WTC11 (cell line): ENCODE measurements around the gene MYPN. TPM values are rescaled to one million over a fixed set of nuclear protein-coding genes. Genes with fewer than 3 reads are reported as not detected.

Experiments
- ATAC-seq: fragments of 200-7000 bp; cut with Tn5 transposase; 2 replicates; pipeline ENCODE4 v1.10.0; 2021; ENCODE audit warnings: mild to moderate bottlenecking, moderate library complexity
- CTCF ChIA-PET: fragments of 300-600 bp; sonication (Branson Sonifier 250); formaldehyde crosslinking; loops from one replicate; lab custom pipeline; 2021; ENCODE audit warnings: antibody characterized with exemption; lab: Charles Lee
- POLR2A ChIA-PET: fragments of 350-600 bp; sonication (Branson Sonifier 250); formaldehyde crosslinking; loops from one replicate; lab custom pipeline; 2021; ENCODE audit warnings: antibody characterized with exemption; lab: Charles Lee
- DNase-seq: peaks from one replicate; pipeline ENCODE4 v3.0.0; 2021; ENCODE audit warnings: low spot score
- H3K27ac Mint-ChIP-seq: 2 replicates; pipeline ENCODE4 v1.8.0; 2021; ENCODE audit warnings: mixed read lengths
- H3K27me3 Mint-ChIP-seq: 2 replicates; pipeline ENCODE4 v1.8.0; 2021; ENCODE audit warnings: low read depth, mild to moderate bottlenecking, moderate library complexity, mixed read lengths
- H3K36me3 Mint-ChIP-seq: 2 replicates; pipeline ENCODE4 v1.8.0; 2021; ENCODE audit warnings: mixed read lengths
- H3K4me1 Mint-ChIP-seq: 2 replicates; pipeline ENCODE4 v1.8.0; 2022; ENCODE audit warnings: mixed read lengths
- H3K4me3 Mint-ChIP-seq: 2 replicates; pipeline ENCODE4 v1.8.0; 2021; ENCODE audit warnings: mild to moderate bottlenecking, moderate library complexity, mixed read lengths
- H3K9me3 Mint-ChIP-seq: 2 replicates; pipeline ENCODE4 v1.8.0; 2021; ENCODE audit warnings: mixed read lengths
- FOXK1 ChIP-seq: sonication (generic); formaldehyde crosslinking; IDR thresholded peaks from 2 replicates; pipeline ENCODE4 v1.8.0; 2022; ENCODE audit warnings: mild to moderate bottlenecking, moderate library complexity, missing genetic modification reagents
- GTF2I ChIP-seq: fragments of 250-450 bp; sonication (Bioruptor Pico); conservative IDR thresholded peaks from 2 replicates; pipeline ENCODE4 v1.4.0; 2021; ENCODE audit warnings: mild to moderate bottlenecking
- MXD4 ChIP-seq: fragments of 250-450 bp; sonication (Bioruptor Pico); IDR thresholded peaks from 2 replicates; pipeline ENCODE4 v1.8.0; 2021; ENCODE audit warnings: mild to moderate bottlenecking, moderate library complexity, borderline replicate concordance
- RORB ChIP-seq: fragments of 250-450 bp; sonication (Bioruptor Pico); IDR thresholded peaks from 2 replicates; pipeline ENCODE4 v1.9.0; 2021; ENCODE audit warnings: mild to moderate bottlenecking
- TCF7 ChIP-seq: sonication (generic); formaldehyde crosslinking; IDR thresholded peaks from 2 replicates; pipeline ENCODE4 v1.8.0; 2022; ENCODE audit warnings: mild to moderate bottlenecking, low read depth, missing genetic modification reagents, moderate library complexity
- TEAD1 ChIP-seq: sonication (generic); formaldehyde crosslinking; IDR thresholded peaks from 2 replicates; pipeline ENCODE4 v1.8.0; 2022; ENCODE audit warnings: mild to moderate bottlenecking, missing genetic modification reagents
- TEAD4 ChIP-seq: sonication (generic); formaldehyde crosslinking; IDR thresholded peaks from 2 replicates; pipeline ENCODE4 v1.8.0; 2022; ENCODE audit warnings: mild to moderate bottlenecking, missing genetic modification reagents
- ZBTB21 ChIP-seq: sonication (generic); formaldehyde crosslinking; IDR thresholded peaks from 2 replicates; pipeline ENCODE4 v1.8.1; 2023; ENCODE audit warnings: mild to moderate bottlenecking, missing genetic modification reagents, borderline replicate concordance
- total RNA-seq: library from RNA; stranded (reverse); gene quantifications from 3 replicates; pipeline ENCODE4 v1.2.3, GENCODE V29; 2021
- TF ChIP-seq, protein P1 (sequence below): fragments of 250-450 bp; sonication (Bioruptor Pico); IDR thresholded peaks from 2 replicates; pipeline ENCODE4 v1.9.0; 2021; ENCODE audit warnings: mild to moderate bottlenecking, borderline replicate concordance
- TF ChIP-seq, protein P2 (sequence below): sonication (generic); formaldehyde crosslinking; IDR thresholded peaks from 2 replicates; pipeline ENCODE4 v1.8.0; 2022; ENCODE audit warnings: mild to moderate bottlenecking, missing genetic modification reagents
- TF ChIP-seq, protein P3 (sequence below): fragments of 250-450 bp; sonication (Bioruptor Pico); IDR thresholded peaks from 2 replicates; pipeline ENCODE4 v2.1.2; 2022; ENCODE audit warnings: mild to moderate bottlenecking, moderate library complexity
- TF ChIP-seq, protein P4 (sequence below): sonication (generic); formaldehyde crosslinking; IDR thresholded peaks from 2 replicates; pipeline ENCODE4 v1.8.0; 2023; ENCODE audit warnings: mild to moderate bottlenecking, missing genetic modification reagents
- TF ChIP-seq, protein P5 (sequence below): sonication (generic); formaldehyde crosslinking; IDR thresholded peaks from 2 replicates; pipeline ENCODE4 v1.8.1; 2022; ENCODE audit warnings: low read depth, mild to moderate bottlenecking, moderate library complexity, missing genetic modification reagents, borderline replicate concordance
- TF ChIP-seq, protein P6 (sequence below): fragments of 250-450 bp; sonication (Bioruptor Pico); IDR thresholded peaks from 2 replicates; pipeline ENCODE4 v1.8.0; 2021; ENCODE audit warnings: mild to moderate bottlenecking
- TF ChIP-seq, protein P7 (sequence below): sonication (generic); formaldehyde crosslinking; IDR thresholded peaks from 2 replicates; pipeline ENCODE4 v1.8.1; 2023; ENCODE audit warnings: mild to moderate bottlenecking, moderate library complexity, missing genetic modification reagents
- TF ChIP-seq, protein P8 (sequence below): sonication (generic); formaldehyde crosslinking; IDR thresholded peaks from 2 replicates; pipeline ENCODE4 v1.8.1; 2022; ENCODE audit warnings: mild to moderate bottlenecking, moderate library complexity, missing genetic modification reagents
- TF ChIP-seq, protein P9 (sequence below): sonication (generic); formaldehyde crosslinking; IDR thresholded peaks from 2 replicates; pipeline ENCODE4 v1.8.0; 2022; ENCODE audit warnings: mild to moderate bottlenecking, missing genetic modification reagents

MYPN gene
- total RNA-seq, 1 experiment from 2014 or later = not detected

DNA sequence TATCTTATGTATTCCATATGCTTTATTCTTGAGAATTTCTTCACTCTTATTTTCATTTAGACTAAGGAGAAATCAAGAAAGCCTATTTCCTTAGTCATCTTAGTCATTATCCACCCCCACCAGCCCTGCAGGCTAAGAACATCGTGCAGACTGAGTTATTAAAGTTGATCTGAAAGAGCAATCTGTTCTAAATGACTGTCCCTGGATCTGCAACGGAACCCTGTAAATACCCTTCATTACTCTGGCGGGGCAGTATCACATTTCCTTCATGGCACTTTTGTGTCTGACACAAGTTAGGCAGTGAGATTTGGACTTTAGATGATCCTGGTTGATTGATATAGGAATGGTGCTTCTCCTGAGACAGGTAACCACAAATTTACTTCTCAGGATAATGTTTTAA, 3.5 kb upstream of the MYPN start (continued):
- TF ChIP-seq, protein P1, sequence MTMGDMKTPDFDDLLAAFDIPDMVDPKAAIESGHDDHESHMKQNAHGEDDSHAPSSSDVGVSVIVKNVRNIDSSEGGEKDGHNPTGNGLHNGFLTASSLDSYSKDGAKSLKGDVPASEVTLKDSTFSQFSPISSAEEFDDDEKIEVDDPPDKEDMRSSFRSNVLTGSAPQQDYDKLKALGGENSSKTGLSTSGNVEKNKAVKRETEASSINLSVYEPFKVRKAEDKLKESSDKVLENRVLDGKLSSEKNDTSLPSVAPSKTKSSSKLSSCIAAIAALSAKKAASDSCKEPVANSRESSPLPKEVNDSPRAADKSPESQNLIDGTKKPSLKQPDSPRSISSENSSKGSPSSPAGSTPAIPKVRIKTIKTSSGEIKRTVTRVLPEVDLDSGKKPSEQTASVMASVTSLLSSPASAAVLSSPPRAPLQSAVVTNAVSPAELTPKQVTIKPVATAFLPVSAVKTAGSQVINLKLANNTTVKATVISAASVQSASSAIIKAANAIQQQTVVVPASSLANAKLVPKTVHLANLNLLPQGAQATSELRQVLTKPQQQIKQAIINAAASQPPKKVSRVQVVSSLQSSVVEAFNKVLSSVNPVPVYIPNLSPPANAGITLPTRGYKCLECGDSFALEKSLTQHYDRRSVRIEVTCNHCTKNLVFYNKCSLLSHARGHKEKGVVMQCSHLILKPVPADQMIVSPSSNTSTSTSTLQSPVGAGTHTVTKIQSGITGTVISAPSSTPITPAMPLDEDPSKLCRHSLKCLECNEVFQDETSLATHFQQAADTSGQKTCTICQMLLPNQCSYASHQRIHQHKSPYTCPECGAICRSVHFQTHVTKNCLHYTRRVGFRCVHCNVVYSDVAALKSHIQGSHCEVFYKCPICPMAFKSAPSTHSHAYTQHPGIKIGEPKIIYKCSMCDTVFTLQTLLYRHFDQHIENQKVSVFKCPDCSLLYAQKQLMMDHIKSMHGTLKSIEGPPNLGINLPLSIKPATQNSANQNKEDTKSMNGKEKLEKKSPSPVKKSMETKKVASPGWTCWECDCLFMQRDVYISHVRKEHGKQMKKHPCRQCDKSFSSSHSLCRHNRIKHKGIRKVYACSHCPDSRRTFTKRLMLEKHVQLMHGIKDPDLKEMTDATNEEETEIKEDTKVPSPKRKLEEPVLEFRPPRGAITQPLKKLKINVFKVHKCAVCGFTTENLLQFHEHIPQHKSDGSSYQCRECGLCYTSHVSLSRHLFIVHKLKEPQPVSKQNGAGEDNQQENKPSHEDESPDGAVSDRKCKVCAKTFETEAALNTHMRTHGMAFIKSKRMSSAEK = no peak
- TF ChIP-seq TEAD4 (CRISPR knock-in tag) = no peak
- TF ChIP-seq MXD4 (CRISPR knock-in tag) = no peak
- TF ChIP-seq, protein P2, sequence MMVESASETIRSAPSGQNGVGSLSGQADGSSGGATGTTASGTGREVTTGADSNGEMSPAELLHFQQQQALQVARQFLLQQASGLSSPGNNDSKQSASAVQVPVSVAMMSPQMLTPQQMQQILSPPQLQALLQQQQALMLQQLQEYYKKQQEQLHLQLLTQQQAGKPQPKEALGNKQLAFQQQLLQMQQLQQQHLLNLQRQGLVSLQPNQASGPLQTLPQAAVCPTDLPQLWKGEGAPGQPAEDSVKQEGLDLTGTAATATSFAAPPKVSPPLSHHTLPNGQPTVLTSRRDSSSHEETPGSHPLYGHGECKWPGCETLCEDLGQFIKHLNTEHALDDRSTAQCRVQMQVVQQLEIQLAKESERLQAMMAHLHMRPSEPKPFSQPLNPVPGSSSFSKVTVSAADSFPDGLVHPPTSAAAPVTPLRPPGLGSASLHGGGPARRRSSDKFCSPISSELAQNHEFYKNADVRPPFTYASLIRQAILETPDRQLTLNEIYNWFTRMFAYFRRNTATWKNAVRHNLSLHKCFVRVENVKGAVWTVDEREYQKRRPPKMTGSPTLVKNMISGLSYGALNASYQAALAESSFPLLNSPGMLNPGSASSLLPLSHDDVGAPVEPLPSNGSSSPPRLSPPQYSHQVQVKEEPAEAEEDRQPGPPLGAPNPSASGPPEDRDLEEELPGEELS = no peak

DNA sequence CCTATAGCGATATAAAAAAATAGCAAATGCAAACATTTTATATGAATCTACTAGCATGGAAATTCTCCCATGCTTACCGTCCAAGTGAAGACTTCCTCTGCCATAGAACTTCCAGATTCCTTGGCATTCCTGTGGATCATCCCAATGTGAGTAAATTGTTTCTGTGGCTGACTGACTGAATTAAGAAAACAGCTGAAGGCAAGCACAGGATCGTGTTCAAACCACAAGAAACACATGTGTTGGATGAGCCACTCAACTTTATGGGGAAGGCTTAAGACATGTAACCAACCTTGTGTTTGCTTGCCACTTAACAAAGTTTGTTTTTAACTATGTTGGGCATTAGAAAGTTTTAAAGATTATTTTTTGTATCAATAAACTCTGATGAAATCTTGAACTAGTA, 2.6 kb upstream of the MYPN start:
- TF ChIP-seq, protein P3, sequence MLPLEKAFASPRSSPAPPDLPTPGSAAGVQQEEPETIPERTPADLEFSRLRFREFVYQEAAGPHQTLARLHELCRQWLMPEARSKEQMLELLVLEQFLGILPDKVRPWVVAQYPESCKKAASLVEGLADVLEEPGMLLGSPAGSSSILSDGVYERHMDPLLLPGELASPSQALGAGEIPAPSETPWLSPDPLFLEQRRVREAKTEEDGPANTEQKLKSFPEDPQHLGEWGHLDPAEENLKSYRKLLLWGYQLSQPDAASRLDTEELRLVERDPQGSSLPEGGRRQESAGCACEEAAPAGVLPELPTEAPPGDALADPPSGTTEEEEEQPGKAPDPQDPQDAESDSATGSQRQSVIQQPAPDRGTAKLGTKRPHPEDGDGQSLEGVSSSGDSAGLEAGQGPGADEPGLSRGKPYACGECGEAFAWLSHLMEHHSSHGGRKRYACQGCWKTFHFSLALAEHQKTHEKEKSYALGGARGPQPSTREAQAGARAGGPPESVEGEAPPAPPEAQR (CRISPR knock-in tag) = no peak
- TF ChIP-seq, protein P4, sequence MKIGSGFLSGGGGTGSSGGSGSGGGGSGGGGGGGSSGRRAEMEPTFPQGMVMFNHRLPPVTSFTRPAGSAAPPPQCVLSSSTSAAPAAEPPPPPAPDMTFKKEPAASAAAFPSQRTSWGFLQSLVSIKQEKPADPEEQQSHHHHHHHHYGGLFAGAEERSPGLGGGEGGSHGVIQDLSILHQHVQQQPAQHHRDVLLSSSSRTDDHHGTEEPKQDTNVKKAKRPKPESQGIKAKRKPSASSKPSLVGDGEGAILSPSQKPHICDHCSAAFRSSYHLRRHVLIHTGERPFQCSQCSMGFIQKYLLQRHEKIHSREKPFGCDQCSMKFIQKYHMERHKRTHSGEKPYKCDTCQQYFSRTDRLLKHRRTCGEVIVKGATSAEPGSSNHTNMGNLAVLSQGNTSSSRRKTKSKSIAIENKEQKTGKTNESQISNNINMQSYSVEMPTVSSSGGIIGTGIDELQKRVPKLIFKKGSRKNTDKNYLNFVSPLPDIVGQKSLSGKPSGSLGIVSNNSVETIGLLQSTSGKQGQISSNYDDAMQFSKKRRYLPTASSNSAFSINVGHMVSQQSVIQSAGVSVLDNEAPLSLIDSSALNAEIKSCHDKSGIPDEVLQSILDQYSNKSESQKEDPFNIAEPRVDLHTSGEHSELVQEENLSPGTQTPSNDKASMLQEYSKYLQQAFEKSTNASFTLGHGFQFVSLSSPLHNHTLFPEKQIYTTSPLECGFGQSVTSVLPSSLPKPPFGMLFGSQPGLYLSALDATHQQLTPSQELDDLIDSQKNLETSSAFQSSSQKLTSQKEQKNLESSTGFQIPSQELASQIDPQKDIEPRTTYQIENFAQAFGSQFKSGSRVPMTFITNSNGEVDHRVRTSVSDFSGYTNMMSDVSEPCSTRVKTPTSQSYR (CRISPR knock-in tag) = no peak
- TF ChIP-seq GTF2I (no peak), TCF7 (no peak), RORB (CRISPR knock-in tag) (no peak), FOXK1 (no peak), TEAD1 (CRISPR knock-in tag) (no peak), ZBTB21 (CRISPR knock-in tag) (no peak)
- TF ChIP-seq, protein P5, sequence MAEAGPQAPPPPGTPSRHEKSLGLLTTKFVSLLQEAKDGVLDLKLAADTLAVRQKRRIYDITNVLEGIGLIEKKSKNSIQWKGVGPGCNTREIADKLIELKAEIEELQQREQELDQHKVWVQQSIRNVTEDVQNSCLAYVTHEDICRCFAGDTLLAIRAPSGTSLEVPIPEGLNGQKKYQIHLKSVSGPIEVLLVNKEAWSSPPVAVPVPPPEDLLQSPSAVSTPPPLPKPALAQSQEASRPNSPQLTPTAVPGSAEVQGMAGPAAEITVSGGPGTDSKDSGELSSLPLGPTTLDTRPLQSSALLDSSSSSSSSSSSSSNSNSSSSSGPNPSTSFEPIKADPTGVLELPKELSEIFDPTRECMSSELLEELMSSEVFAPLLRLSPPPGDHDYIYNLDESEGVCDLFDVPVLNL (CRISPR knock-in tag) = no peak
- TF ChIP-seq, protein P6, sequence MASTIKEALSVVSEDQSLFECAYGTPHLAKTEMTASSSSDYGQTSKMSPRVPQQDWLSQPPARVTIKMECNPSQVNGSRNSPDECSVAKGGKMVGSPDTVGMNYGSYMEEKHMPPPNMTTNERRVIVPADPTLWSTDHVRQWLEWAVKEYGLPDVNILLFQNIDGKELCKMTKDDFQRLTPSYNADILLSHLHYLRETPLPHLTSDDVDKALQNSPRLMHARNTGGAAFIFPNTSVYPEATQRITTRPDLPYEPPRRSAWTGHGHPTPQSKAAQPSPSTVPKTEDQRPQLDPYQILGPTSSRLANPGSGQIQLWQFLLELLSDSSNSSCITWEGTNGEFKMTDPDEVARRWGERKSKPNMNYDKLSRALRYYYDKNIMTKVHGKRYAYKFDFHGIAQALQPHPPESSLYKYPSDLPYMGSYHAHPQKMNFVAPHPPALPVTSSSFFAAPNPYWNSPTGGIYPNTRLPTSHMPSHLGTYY = no peak
- TF ChIP-seq, protein P7, sequence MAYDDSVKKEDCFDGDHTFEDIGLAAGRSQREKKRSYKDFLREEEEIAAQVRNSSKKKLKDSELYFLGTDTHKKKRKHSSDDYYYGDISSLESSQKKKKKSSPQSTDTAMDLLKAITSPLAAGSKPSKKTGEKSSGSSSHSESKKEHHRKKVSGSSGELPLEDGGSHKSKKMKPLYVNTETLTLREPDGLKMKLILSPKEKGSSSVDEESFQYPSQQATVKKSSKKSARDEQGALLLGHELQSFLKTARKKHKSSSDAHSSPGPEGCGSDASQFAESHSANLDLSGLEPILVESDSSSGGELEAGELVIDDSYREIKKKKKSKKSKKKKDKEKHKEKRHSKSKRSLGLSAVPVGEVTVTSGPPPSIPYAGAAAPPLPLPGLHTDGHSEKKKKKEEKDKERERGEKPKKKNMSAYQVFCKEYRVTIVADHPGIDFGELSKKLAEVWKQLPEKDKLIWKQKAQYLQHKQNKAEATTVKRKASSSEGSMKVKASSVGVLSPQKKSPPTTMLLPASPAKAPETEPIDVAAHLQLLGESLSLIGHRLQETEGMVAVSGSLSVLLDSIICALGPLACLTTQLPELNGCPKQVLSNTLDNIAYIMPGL (CRISPR knock-in tag) = no peak
- TF ChIP-seq, protein P8, sequence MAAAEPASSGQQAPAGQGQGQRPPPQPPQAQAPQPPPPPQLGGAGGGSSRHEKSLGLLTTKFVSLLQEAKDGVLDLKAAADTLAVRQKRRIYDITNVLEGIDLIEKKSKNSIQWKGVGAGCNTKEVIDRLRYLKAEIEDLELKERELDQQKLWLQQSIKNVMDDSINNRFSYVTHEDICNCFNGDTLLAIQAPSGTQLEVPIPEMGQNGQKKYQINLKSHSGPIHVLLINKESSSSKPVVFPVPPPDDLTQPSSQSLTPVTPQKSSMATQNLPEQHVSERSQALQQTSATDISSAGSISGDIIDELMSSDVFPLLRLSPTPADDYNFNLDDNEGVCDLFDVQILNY (CRISPR knock-in tag) = no peak
- TF ChIP-seq, protein P9, sequence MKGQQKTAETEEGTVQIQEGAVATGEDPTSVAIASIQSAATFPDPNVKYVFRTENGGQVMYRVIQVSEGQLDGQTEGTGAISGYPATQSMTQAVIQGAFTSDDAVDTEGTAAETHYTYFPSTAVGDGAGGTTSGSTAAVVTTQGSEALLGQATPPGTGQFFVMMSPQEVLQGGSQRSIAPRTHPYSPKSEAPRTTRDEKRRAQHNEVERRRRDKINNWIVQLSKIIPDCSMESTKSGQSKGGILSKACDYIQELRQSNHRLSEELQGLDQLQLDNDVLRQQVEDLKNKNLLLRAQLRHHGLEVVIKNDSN (CRISPR knock-in tag) = no peak
- ATAC-seq = no peak
- H3K4me3 Mint-ChIP-seq = no peak overlapping the region
- POLR2A ChIA-PET = no interaction called here
- CTCF ChIA-PET = interaction anchor here (0.6 to 0.9 kb wide), 2 partner anchors 50 to 95 kb away, joined by 3 to 4 read pairs; no protein-coding TSS in a partner anchor
- H3K36me3 Mint-ChIP-seq = no peaks in the 10 kb centered on the region
- no peaks in the 10 kb centered on the region for H3K9me3 Mint-ChIP-seq
- peaks cover 1% of the 10 kb centered on the region; the same call in 1 of the 2 replicates for H3K4me1 Mint-ChIP-seq
- H3K27ac Mint-ChIP-seq = no peak overlapping the region
- no peaks in the 10 kb centered on the region for H3K27me3 Mint-ChIP-seq
- DNase-seq = no peak
